HepG2 (cell line): ENCODE measurements around the gene FAM13B. TPM values are rescaled to one million over a fixed set of nuclear protein-coding genes. Genes with fewer than 3 reads are reported as not detected.
A peak's percentile ranks its signal among the peaks of the same experiment; 100 is the strongest.

Source experiments
- CC2D1A ChIP-seq: sonication (generic); formaldehyde crosslinking; IDR thresholded peaks from 2 replicates; pipeline ENCODE4 v1.8.1; 2023; ENCODE audit warnings: mild to moderate bottlenecking, missing genetic modification reagents
- NAIF1 ChIP-seq: sonication (generic); formaldehyde crosslinking; IDR thresholded peaks from 2 replicates; pipeline ENCODE4 v1.5.0; 2020; ENCODE audit warnings: mild to moderate bottlenecking, missing genetic modification reagents, borderline replicate concordance
- NFE2L2 ChIP-seq: fragments of 150-350 bp; IDR thresholded peaks from 2 replicates; pipeline ENCODE4 v1.6.1; 2014; ENCODE audit warnings: low read length
- SATB2 ChIP-seq: sonication (generic); formaldehyde crosslinking; IDR thresholded peaks from 2 replicates; pipeline ENCODE4 v1.5.0; 2020; ENCODE audit warnings: missing genetic modification reagents
- TAF15 ChIP-seq: fragments of 200-400 bp; formaldehyde crosslinking; IDR thresholded peaks from one replicate; pipeline ENCODE4 v1.6.1; 2018; ENCODE audit warnings: mild to moderate bottlenecking, low read depth, low read length; ENCODE audit not compliant: poor library complexity, severe bottlenecking
- TP53 ChIP-seq: sonication (generic); formaldehyde crosslinking; conservative IDR thresholded peaks from 2 replicates; pipeline ENCODE4 v1.4.0; 2020; ENCODE audit warnings: missing genetic modification reagents
- ZBTB42 ChIP-seq: sonication (generic); formaldehyde crosslinking; IDR thresholded peaks from 2 replicates; pipeline ENCODE4 v1.5.0; 2020; ENCODE audit warnings: mild to moderate bottlenecking, missing genetic modification reagents
- ZNF232 ChIP-seq: sonication (generic); formaldehyde crosslinking; IDR thresholded peaks from 2 replicates; pipeline ENCODE4 v1.4.0; 2020; ENCODE audit warnings: missing genetic modification reagents, borderline replicate concordance
- ZNF337 ChIP-seq: sonication (generic); formaldehyde crosslinking; IDR thresholded peaks from 2 replicates; pipeline ENCODE4 v1.5.1; 2020; ENCODE audit warnings: missing genetic modification reagents, low read depth, mild to moderate bottlenecking, borderline replicate concordance
- polyA plus RNA-seq, 8 experiments: library from polyadenylated mRNA; depleted of rRNA in 3 of 8; stranded (reverse) in 7 of 8; unstranded in 1 of 8; fragments of >200 nt; fragmentation: Illumina TruSeq in 4 of 8; extraction: Trizol in 4 of 8; gene quantifications; 2 replicates each; pipeline versions ENCODE4 v1.2.1 to v1.2.3, GENCODE V29; 2011 to 2016; ENCODE audit warnings: low read depth in 4 of 8, missing spikeins in 1 of 8, mixed read lengths in 1 of 8; ENCODE audit not compliant: insufficient read depth in 1 of 8
- total RNA-seq, 5 experiments: library from RNA; depleted of rRNA; stranded (reverse); fragments of >200 nt; fragmentation: Illumina TruSeq; extraction: Trizol; gene quantifications; 2 replicates each; pipeline ENCODE4 v1.2.3, GENCODE V29; 2016; ENCODE audit warnings: low read depth in 1 of 5
- TF ChIP-seq, protein P1 (sequence below): sonication (generic); formaldehyde crosslinking; conservative IDR thresholded peaks from 2 replicates; pipeline ENCODE4 v1.8.1; 2023; ENCODE audit warnings: missing genetic modification reagents
- TF ChIP-seq, protein P2 (sequence below): sonication (generic); formaldehyde crosslinking; IDR thresholded peaks from 2 replicates; pipeline ENCODE4 v1.4.0; 2020; ENCODE audit warnings: missing genetic modification reagents, mild to moderate bottlenecking, borderline replicate concordance
- TF ChIP-seq, protein P3 (sequence below): IDR thresholded peaks from 2 replicates; pipeline ENCODE4 v1.6.1; 2018; ENCODE audit warnings: missing genetic modification reagents
- TF ChIP-seq, protein P4 (sequence below): sonication (generic); formaldehyde crosslinking; IDR thresholded peaks from 2 replicates; pipeline ENCODE4 v1.5.1; 2020; ENCODE audit warnings: mild to moderate bottlenecking, missing genetic modification reagents, moderate library complexity
- TF ChIP-seq, protein P5 (sequence below): sonication (generic); formaldehyde crosslinking; IDR thresholded peaks from 2 replicates; pipeline ENCODE4 v1.4.0; 2020; ENCODE audit warnings: missing genetic modification reagents
- TF ChIP-seq, protein P6 (sequence below): sonication (generic); formaldehyde crosslinking; IDR thresholded peaks from 2 replicates; pipeline ENCODE4 v1.4.0; 2020; ENCODE audit warnings: mild to moderate bottlenecking, missing genetic modification reagents
- TF ChIP-seq, protein P7 (sequence below): sonication (generic); formaldehyde crosslinking; IDR thresholded peaks from 2 replicates; pipeline ENCODE4 v1.8.1; 2023; ENCODE audit warnings: missing genetic modification reagents, inconsistent platforms, borderline replicate concordance

FAM13B gene
- total and polyA plus RNA-seq, 2 of the 13 experiments (the other 11 are each of a cell fraction or from before 2014, with no cell fraction given) = 6.9 to 11.5 TPM

DNA sequence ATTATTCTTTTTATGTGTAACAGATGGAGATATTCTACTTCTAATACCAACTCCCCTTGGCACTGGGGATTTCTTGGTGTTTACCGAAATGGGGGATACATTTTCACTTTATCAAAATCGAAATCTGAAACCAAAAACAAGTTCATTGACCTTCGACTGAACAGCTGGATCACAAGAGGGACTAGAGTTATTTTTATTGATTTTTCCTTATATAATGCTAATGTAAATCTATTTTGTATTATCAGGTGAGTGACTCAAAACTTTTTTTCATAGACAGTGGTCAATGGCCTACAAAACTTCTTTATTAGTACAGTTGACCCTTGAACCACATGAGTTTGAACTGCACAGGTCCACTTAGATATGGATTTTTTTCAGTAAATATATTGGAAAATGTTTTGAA, 133.4 kb downstream of the FAM13B start (continued):
- TF ChIP-seq, protein P1, sequence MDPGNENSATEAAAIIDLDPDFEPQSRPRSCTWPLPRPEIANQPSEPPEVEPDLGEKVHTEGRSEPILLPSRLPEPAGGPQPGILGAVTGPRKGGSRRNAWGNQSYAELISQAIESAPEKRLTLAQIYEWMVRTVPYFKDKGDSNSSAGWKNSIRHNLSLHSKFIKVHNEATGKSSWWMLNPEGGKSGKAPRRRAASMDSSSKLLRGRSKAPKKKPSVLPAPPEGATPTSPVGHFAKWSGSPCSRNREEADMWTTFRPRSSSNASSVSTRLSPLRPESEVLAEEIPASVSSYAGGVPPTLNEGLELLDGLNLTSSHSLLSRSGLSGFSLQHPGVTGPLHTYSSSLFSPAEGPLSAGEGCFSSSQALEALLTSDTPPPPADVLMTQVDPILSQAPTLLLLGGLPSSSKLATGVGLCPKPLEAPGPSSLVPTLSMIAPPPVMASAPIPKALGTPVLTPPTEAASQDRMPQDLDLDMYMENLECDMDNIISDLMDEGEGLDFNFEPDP (CRISPR knock-in tag) = no peak
- TF ChIP-seq, protein P2, sequence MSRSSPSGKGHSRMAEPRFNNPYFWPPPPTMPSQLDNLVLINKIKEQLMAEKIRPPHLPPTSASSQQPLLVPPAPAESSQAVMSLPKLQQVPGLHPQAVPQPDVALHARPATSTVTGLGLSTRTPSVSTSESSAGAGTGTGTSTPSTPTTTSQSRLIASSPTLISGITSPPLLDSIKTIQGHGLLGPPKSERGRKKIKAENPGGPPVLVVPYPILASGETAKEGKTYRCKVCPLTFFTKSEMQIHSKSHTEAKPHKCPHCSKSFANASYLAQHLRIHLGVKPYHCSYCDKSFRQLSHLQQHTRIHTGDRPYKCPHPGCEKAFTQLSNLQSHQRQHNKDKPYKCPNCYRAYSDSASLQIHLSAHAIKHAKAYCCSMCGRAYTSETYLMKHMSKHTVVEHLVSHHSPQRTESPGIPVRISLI = peak; percentile 91
- TF ChIP-seq ZNF337 (CRISPR knock-in tag) (no peak), ZBTB42 (no peak), ZNF232 (CRISPR knock-in tag) (no peak), NAIF1 (no peak), CC2D1A (CRISPR knock-in tag) (no peak), TP53 (CRISPR knock-in tag) (no peak), SATB2 (no peak), NFE2L2 (no peak), TAF15 (no peak)
- TF ChIP-seq, protein P3, sequence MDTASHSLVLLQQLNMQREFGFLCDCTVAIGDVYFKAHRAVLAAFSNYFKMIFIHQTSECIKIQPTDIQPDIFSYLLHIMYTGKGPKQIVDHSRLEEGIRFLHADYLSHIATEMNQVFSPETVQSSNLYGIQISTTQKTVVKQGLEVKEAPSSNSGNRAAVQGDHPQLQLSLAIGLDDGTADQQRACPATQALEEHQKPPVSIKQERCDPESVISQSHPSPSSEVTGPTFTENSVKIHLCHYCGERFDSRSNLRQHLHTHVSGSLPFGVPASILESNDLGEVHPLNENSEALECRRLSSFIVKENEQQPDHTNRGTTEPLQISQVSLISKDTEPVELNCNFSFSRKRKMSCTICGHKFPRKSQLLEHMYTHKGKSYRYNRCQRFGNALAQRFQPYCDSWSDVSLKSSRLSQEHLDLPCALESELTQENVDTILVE (CRISPR knock-in tag) = no peak
- TF ChIP-seq, protein P4, sequence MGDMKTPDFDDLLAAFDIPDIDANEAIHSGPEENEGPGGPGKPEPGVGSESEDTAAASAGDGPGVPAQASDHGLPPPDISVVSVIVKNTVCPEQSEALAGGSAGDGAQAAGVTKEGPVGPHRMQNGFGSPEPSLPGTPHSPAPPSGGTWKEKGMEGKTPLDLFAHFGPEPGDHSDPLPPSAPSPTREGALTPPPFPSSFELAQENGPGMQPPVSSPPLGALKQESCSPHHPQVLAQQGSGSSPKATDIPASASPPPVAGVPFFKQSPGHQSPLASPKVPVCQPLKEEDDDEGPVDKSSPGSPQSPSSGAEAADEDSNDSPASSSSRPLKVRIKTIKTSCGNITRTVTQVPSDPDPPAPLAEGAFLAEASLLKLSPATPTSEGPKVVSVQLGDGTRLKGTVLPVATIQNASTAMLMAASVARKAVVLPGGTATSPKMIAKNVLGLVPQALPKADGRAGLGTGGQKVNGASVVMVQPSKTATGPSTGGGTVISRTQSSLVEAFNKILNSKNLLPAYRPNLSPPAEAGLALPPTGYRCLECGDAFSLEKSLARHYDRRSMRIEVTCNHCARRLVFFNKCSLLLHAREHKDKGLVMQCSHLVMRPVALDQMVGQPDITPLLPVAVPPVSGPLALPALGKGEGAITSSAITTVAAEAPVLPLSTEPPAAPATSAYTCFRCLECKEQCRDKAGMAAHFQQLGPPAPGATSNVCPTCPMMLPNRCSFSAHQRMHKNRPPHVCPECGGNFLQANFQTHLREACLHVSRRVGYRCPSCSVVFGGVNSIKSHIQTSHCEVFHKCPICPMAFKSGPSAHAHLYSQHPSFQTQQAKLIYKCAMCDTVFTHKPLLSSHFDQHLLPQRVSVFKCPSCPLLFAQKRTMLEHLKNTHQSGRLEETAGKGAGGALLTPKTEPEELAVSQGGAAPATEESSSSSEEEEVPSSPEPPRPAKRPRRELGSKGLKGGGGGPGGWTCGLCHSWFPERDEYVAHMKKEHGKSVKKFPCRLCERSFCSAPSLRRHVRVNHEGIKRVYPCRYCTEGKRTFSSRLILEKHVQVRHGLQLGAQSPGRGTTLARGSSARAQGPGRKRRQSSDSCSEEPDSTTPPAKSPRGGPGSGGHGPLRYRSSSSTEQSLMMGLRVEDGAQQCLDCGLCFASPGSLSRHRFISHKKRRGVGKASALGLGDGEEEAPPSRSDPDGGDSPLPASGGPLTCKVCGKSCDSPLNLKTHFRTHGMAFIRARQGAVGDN = no peak
- TF ChIP-seq, protein P5, sequence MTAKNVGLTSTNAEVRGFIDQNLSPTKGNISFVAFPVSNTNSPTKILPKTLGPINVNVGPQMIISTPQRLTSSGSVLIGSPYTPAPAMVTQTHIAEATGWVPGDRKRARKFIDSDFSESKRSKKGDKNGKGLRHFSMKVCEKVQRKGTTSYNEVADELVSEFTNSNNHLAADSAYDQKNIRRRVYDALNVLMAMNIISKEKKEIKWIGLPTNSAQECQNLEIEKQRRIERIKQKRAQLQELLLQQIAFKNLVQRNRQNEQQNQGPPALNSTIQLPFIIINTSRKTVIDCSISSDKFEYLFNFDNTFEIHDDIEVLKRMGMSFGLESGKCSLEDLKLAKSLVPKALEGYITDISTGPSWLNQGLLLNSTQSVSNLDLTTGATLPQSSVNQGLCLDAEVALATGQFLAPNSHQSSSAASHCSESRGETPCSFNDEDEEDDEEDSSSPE (CRISPR knock-in tag) = no peak
- TF ChIP-seq, protein P6, sequence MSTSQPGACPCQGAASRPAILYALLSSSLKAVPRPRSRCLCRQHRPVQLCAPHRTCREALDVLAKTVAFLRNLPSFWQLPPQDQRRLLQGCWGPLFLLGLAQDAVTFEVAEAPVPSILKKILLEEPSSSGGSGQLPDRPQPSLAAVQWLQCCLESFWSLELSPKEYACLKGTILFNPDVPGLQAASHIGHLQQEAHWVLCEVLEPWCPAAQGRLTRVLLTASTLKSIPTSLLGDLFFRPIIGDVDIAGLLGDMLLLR (CRISPR knock-in tag) = no peak
- TF ChIP-seq, protein P7, sequence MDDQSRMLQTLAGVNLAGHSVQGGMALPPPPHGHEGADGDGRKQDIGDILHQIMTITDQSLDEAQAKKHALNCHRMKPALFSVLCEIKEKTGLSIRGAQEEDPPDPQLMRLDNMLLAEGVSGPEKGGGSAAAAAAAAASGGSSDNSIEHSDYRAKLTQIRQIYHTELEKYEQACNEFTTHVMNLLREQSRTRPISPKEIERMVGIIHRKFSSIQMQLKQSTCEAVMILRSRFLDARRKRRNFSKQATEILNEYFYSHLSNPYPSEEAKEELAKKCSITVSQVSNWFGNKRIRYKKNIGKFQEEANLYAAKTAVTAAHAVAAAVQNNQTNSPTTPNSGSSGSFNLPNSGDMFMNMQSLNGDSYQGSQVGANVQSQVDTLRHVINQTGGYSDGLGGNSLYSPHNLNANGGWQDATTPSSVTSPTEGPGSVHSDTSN (CRISPR knock-in tag) = no peak
